Kidney (tissue), 14 donors: ENCODE data around the gene GDPD5. TPM values are rescaled to one million over a fixed set of nuclear protein-coding genes. Genes with fewer than 3 reads are reported as not detected.

ENCODE experiments used
- DNase-seq, 5 donors: peaks; one replicate each; pipeline ENCODE4 v3.0.0-alpha.2; 2013 to 2020
- FAIRE-seq: peaks from 2 replicates; lab custom pipeline; 2012; peaks lifted over from hg19 to GRCh38; lab: Jason Lieb, UNC
- H3K27ac ChIP-seq, 2 donors: one replicate each; pipeline ENCODE4 v1.7.0; 2013; ENCODE audit warnings: low read depth in 2 of 2, low read length in 2 of 2, inconsistent platforms in 1 of 2
- H3K27me3 ChIP-seq: one replicate; pipeline ENCODE4 v1.7.1; 2013; ENCODE audit warnings: low read length, inconsistent platforms; ENCODE audit not compliant: control insufficient read depth, insufficient read depth
- H3K36me3 ChIP-seq, 3 donors: one replicate each; pipeline versions ENCODE4 v1.7.0 to v1.7.1; 2013; ENCODE audit warnings: low read length in 3 of 3, control low read depth in 1 of 3, inconsistent platforms in 1 of 3; ENCODE audit not compliant: insufficient read depth in 3 of 3, control insufficient read depth in 2 of 3
- H3K4me1 ChIP-seq, 3 donors: one replicate each; pipeline versions ENCODE4 v1.7.0 to v1.7.1; 2013; ENCODE audit warnings: low read length in 3 of 3, inconsistent platforms in 1 of 3, low read depth in 1 of 3; ENCODE audit not compliant: control insufficient read depth in 2 of 3, insufficient read depth in 2 of 3
- H3K4me3 ChIP-seq, 3 donors: one replicate each; pipeline versions ENCODE4 v1.7.0 to v1.8.1; 2013; ENCODE audit warnings: low read length in 3 of 3, control low read depth in 1 of 3, inconsistent platforms in 1 of 3
- H3K9ac ChIP-seq, 3 donors: one replicate each; pipeline versions ENCODE4 v1.7.0 to v1.7.1; 2013; ENCODE audit warnings: low read length in 3 of 3, control low read depth in 1 of 3, inconsistent platforms in 1 of 3
- H3K9me3 ChIP-seq, 3 donors: one replicate each; pipeline versions ENCODE4 v1.7.0 to v1.7.1; 2013; ENCODE audit warnings: low read length in 3 of 3, control low read depth in 1 of 3, inconsistent platforms in 1 of 3; ENCODE audit not compliant: control insufficient read depth in 2 of 3, insufficient read depth in 1 of 3
- CTCF ChIP-seq: IDR thresholded peaks from 3 replicates; pipeline ENCODE4 v1.5.1; 2012; ENCODE audit warnings: mild to moderate bottlenecking, moderate library complexity, borderline replicate concordance; ENCODE audit not compliant: insufficient read depth; ENCODE audit errors: extremely low read depth
- intact Hi-C: fragments of 100-400 bp; cut with DNase I; formaldehyde crosslinking; loops from one replicate; pipeline ENCODE4 v1.11.1; 2022
- polyA plus RNA-seq: library from polyadenylated mRNA; stranded (reverse); fragments of 350-450 nt; fragmentation: Illumina TruSeq; extraction: RNeasy Lipid Tissue Mini Kit (QIAGEN cat#74804); gene quantifications from one replicate; pipeline ENCODE4 v1.2.3, GENCODE V29; 2014; ENCODE audit warnings: low read depth, low replicate concordance; ENCODE audit not compliant: insufficient read depth
- total RNA-seq: library from RNA; stranded (reverse); fragmentation: NEBNext Ultra II Directional; extraction: Animal tissue kit (Norgen Biotek cat#: 25700); gene quantifications from one replicate; pipeline ENCODE4 v1.2.1, GENCODE V29; 2021
- donor health status: control.
- donor health status: control.
- donor health status: control.
- donor health status: control.
- donor health status: control.
- donor health status: DM: yes; HTN: yes; CAD: no.
- donor health status: Normal renal cell carcinoma (clear cell type).

The GDPD5 gene
- total and polyA plus RNA-seq, 2 donors from 2014 or later: 3.9 to 11.4 TPM

GRCh38 chr11:75535071-75535470 is 9.3 kb upstream of the GDPD5 start:
- no peaks in the 10 kb centered on the region for H3K36me3 ChIP-seq
- no peak overlapping the region for H3K27ac ChIP-seq
- H3K4me3 ChIP-seq: no peak overlapping the region
- no peaks in the 10 kb centered on the region for H3K27me3 ChIP-seq
- intact Hi-C loops: no loop called here
- no peaks in the 10 kb centered on the region for H3K9me3 ChIP-seq
- DNase-seq (no peak), FAIRE-seq (no peak)
- TF ChIP-seq CTCF: no peak
- H3K4me1 ChIP-seq: no peaks in the 10 kb centered on the region
- no peak overlapping the region for H3K9ac ChIP-seq

GRCh38 chr11:75534259-75535069 is 8.7 kb upstream of the GDPD5 start:
- intact Hi-C loops: no loop called here
- FAIRE-seq: no peak

GRCh38 chr11:75533896-75534258 is 8.1 kb upstream of the GDPD5 start:
- DNase-seq (no peak), FAIRE-seq (no peak)
- H3K36me3 ChIP-seq: no peaks in the 10 kb centered on the region
- no peak overlapping the region for H3K27ac ChIP-seq
- TF ChIP-seq CTCF: no peak
- no peaks in the 10 kb centered on the region for H3K9me3 ChIP-seq
- H3K4me3 ChIP-seq: no peak overlapping the region
- intact Hi-C loops: loop anchor here (2.0 kb wide), 1 partner anchor 89 kb away; no protein-coding TSS in a partner anchor
- no peak overlapping the region for H3K9ac ChIP-seq
- no peaks in the 10 kb centered on the region for H3K27me3 ChIP-seq
- H3K4me1 ChIP-seq: no peaks in the 10 kb centered on the region

More at GRCh38 chr11:75534259-75535069, 8.7 kb upstream of the GDPD5 start:
- no peak for TF ChIP-seq CTCF
- peak in 2 of 5 donors; percentile 43 to 44 for DNase-seq
- Histone ChIP-seq H3K9me3 (no peaks in the 10 kb centered on the region), H3K27ac (no peak overlapping the region), H3K27me3 (no peaks in the 10 kb centered on the region), H3K36me3 (no peaks in the 10 kb centered on the region), H3K4me1 (no peaks in the 10 kb centered on the region), H3K9ac (no peak overlapping the region), H3K4me3 (no peak overlapping the region)
